ENCODE data around the gene DRC1. TPM values are rescaled to one million over a fixed set of nuclear protein-coding genes. Genes with fewer than 3 reads are reported as not detected.

The DRC1 gene
- total and polyA plus RNA-seq, 2 of the 4 experiments (the other 2 are of a cell fraction) = 0.18 TPM; not detected in 1

DNA sequence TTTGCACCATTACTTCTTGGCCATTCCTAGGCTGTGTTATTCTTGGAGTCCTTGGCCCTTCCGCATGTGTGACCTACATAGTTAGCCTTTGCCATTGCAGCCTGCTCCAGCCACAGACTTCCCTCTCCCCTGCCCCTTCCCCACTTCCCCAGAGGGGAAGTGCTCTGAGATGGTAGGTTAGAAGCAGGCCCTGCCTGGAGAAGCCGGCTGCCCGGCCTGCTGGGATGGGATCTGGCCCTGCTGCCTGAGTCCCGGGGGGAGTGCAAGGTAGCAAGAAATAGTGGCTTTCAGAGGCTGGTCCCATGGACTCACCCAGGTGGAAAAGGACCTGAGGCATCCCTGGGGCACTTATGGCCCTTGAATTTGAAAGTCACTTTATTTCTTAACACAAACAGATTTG, 104.6 kb downstream of the DRC1 start:
- intact Hi-C loops (cut with micrococcal nuclease) = no loop called here
- Histone ChIP-seq H2AK5ac (ENCODE audit: low read depth, low read length) (no peak overlapping the region), H2AK9ac (replicated peaks; ENCODE audit: low read depth, low read length, poor library complexity) (no peak overlapping the region), H2BK120ac (ENCODE audit: low read depth, low read length) (no peak overlapping the region), H3K9me1 (ENCODE audit: insufficient read depth, low read length) (no peaks in the 10 kb centered on the region), H3K4me1 (ENCODE audit: control insufficient read depth, insufficient read depth, low read length) (no peaks in the 10 kb centered on the region), H3K9ac (ENCODE audit: low read depth, low read length) (no peak overlapping the region), H4K5ac (ENCODE audit: low read depth, low read length) (no peak overlapping the region), H4K20me1 (ENCODE audit: insufficient read depth, low read length) (no peaks in the 10 kb centered on the region), H4K8ac (ENCODE audit: low read depth in 2 of 2, low read length in 2 of 2) (no peak overlapping the region), H3K14ac (replicated peaks; ENCODE audit: low read depth, low read length) (no peak overlapping the region), H2AFZ (replicated peaks; ENCODE audit: low read length, poor library complexity) (no peak overlapping the region), H3K18ac (ENCODE audit: low read depth, low read length) (no peak overlapping the region), H3K4me2 (ENCODE audit: low read depth, low read length) (no peak overlapping the region), H2BK15ac (ENCODE audit: low read depth, low read length) (no peak overlapping the region), H3K79me1 (ENCODE audit: low read depth in 1 of 2, low read length in 2 of 2) (no peaks in the 10 kb centered on the region), H3K4ac (ENCODE audit: low read depth, low read length) (no peak overlapping the region), H3K56ac (ENCODE audit: extremely low read depth, insufficient read depth, low read length) (no peak overlapping the region), H4K91ac (ENCODE audit: insufficient read depth, low read depth, low read length) (no peak overlapping the region), H2BK20ac (ENCODE audit: low read depth, low read length) (no peak overlapping the region), H3K4me3 (ENCODE audit: insufficient read depth, low read depth, low read length) (no peak overlapping the region), H3K27ac (ENCODE audit: insufficient read depth, low read length) (no peak overlapping the region), H3K36me3 (ENCODE audit: control insufficient read depth, insufficient read depth, low read length) (no peaks in the 10 kb centered on the region), H3K27me3 (ENCODE audit: control insufficient read depth, insufficient read depth, low read length) (peaks cover 67% of the 10 kb centered on the region), H2BK5ac (ENCODE audit: low read depth, low read length, poor library complexity, severe bottlenecking) (no peak overlapping the region), H3K9me3 (ENCODE audit: control insufficient read depth, insufficient read depth, low read length) (peaks cover 2% of the 10 kb centered on the region; the same call in 1 of the 2 replicates), H3K23ac (ENCODE audit: low read depth, low read length) (no peak overlapping the region)
- no peak for ATAC-seq (ENCODE audit: low read depth)
- TF ChIP-seq, protein P1, sequence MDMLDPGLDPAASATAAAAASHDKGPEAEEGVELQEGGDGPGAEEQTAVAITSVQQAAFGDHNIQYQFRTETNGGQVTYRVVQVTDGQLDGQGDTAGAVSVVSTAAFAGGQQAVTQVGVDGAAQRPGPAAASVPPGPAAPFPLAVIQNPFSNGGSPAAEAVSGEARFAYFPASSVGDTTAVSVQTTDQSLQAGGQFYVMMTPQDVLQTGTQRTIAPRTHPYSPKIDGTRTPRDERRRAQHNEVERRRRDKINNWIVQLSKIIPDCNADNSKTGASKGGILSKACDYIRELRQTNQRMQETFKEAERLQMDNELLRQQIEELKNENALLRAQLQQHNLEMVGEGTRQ (IDR thresholded peaks at IDR 0.05; ENCODE audit: low read depth, low read length) = no peak
- TF ChIP-seq CHD1 (IDR thresholded peaks at IDR 0.05; ENCODE audit: low read depth, low read length) (no peak), SMC3 (IDR thresholded peaks at IDR 0.05; ENCODE audit: low read depth, low read length) (no peak), NFE2L2 (IDR thresholded peaks at IDR 0.05; ENCODE audit: low read depth, low read length) (no peak), RFX5 (IDR thresholded peaks at IDR 0.05; ENCODE audit: low read depth, low read length) (no peak), CEBPB (IDR thresholded peaks at IDR 0.05; ENCODE audit: low read depth, low read length) (no peak), MAZ (IDR thresholded peaks at IDR 0.05; ENCODE audit: borderline replicate concordance, low read depth, low read length) (no peak), POLR2A (IDR thresholded peaks at IDR 0.05; ENCODE audit: low read depth, low read length) (no peak)
- TF ChIP-seq, protein P2, sequence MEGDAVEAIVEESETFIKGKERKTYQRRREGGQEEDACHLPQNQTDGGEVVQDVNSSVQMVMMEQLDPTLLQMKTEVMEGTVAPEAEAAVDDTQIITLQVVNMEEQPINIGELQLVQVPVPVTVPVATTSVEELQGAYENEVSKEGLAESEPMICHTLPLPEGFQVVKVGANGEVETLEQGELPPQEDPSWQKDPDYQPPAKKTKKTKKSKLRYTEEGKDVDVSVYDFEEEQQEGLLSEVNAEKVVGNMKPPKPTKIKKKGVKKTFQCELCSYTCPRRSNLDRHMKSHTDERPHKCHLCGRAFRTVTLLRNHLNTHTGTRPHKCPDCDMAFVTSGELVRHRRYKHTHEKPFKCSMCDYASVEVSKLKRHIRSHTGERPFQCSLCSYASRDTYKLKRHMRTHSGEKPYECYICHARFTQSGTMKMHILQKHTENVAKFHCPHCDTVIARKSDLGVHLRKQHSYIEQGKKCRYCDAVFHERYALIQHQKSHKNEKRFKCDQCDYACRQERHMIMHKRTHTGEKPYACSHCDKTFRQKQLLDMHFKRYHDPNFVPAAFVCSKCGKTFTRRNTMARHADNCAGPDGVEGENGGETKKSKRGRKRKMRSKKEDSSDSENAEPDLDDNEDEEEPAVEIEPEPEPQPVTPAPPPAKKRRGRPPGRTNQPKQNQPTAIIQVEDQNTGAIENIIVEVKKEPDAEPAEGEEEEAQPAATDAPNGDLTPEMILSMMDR (conservative IDR thresholded peaks at IDR 0.05; ENCODE audit: low read depth, low read length) = no peak
- DNase-seq = no peak
- ChIA-PET POLR2A (ENCODE audit: unreplicated experiment) (no interaction called here), CTCF (no interaction called here)
- WGBS, 2 experiments (ENCODE audit: extremely low coverage in 2 of 2, insufficient read length in 1 of 2) = no CpG with 5 or more reads among the region's 4 CpGs
- in situ Hi-C loops (cut with MboI; ENCODE audit: low sequenced_read_pairs) = no loop called here
- dilution Hi-C loops (cut with HindIII; ENCODE audit: low sequenced_read_pairs, unreplicated experiment) = no loop called here
- BruUV-seq (replicated peaks) = no TSS peak
